Hepatocyte (in vitro differentiated cells): ENCODE results near the gene MAST4.

Experiments used
- CTCF ChIP-seq: fragments of 200-600 bp; sonication (generic); IDR thresholded peaks from 2 replicates; pipeline ENCODE4 v1.5.1; 2016; ENCODE audit warnings: antibody characterized with exemption, mild to moderate bottlenecking; ENCODE audit not compliant: poor library complexity
- EZH2 ChIP-seq: fragments of 200-600 bp; sonication (generic); IDR thresholded peaks from 2 replicates; pipeline ENCODE4 v1.6.1; 2016; ENCODE audit warnings: antibody characterized with exemption, mild to moderate bottlenecking, borderline replicate concordance

- TF ChIP-seq CTCF (no peak), EZH2 (no peak)
Observed at GRCh38 chr5:67214707-67215447, 618.7 kb downstream of the MAST4 start.
